NCI-H748 treated with DMSO at 0.1 percent for 48 hours (cell line): Measurements from ENCODE around the gene EIF2AK2.

Source experiments
- DNase-seq: peaks from one replicate; lab custom pipeline; 2025; lab: John Stamatoyannopoulos, UW

Gene EIF2AK2

GRCh38 chr2:37100054-37100453 is 56.7 kb downstream of the EIF2AK2 start:
- no peak for DNase-seq

- no peak for DNase-seq
Observed at GRCh38 chr2:37098416-37099118, 58.2 kb downstream of the EIF2AK2 start.

- DNase-seq, result no peak
Observed at GRCh38 chr2:37096568-37096967, 60.2 kb downstream of the EIF2AK2 start.

- no peak for DNase-seq
Observed at GRCh38 chr2:37091873-37092272, 64.9 kb downstream of the EIF2AK2 start.

- DNase-seq, result no peak
Observed at GRCh38 chr2:37090019-37090477, 66.7 kb downstream of the EIF2AK2 start.

GRCh38 chr2:37085731-37086147 is 71.0 kb downstream of the EIF2AK2 start:
- DNase-seq, result no peak

GRCh38 chr2:37084797-37085196 is 72.0 kb downstream of the EIF2AK2 start:
- no peak for DNase-seq

- peak; percentile 95 for DNase-seq
Observed at GRCh38 chr2:37083873-37084794, 72.6 kb downstream of the EIF2AK2 start, which contains the start of the genes GPATCH11 and HEATR5B. GPATCH11 (plus strand) TSS chr2:37084518; CDS start chr2:37088382, 3,864 bp downstream. HEATR5B (minus strand) TSS chr2:37084372; CDS start chr2:37083414, 958 bp downstream.

- DNase-seq, result no peak
Observed at GRCh38 chr2:37080689-37081088, 76.1 kb downstream of the EIF2AK2 start.

GRCh38 chr2:37080266-37080665 is 76.5 kb downstream of the EIF2AK2 start:
- DNase-seq, result no peak

GRCh38 chr2:37070931-37071330 is 85.8 kb downstream of the EIF2AK2 start:
- no peak for DNase-seq

- no peak for DNase-seq
Observed at GRCh38 chr2:37068686-37069085, 88.1 kb downstream of the EIF2AK2 start.

GRCh38 chr2:37061776-37062175 is 95.0 kb downstream of the EIF2AK2 start:
- no peak for DNase-seq

GRCh38 chr2:37061013-37061711 is 95.6 kb downstream of the EIF2AK2 start:
- DNase-seq, result no peak

GRCh38 chr2:37060446-37060845 is 96.3 kb downstream of the EIF2AK2 start:
- no peak for DNase-seq

- DNase-seq, result no peak
Observed at GRCh38 chr2:37059841-37060240, 96.9 kb downstream of the EIF2AK2 start.

GRCh38 chr2:37052600-37053332 is 104.0 kb downstream of the EIF2AK2 start:
- no peak for DNase-seq
